IMR-90 (cell line): ENCODE data around the gene RUNX2. TPM values are rescaled to one million over a fixed set of nuclear protein-coding genes. Genes with fewer than 3 reads are reported as not detected.

ENCODE experiments used
- ATAC-seq: fragments of 200-7000 bp; cut with Tn5 transposase; 2 replicates; pipeline ENCODE4 v1.9.1; 2020; ENCODE audit warnings: low read depth, mild to moderate bottlenecking, moderate library complexity
- BruUV-seq: library from RNA; stranded (reverse); fragments of 400-500 nt; replicated peaks from 2 replicates; lab custom pipeline; 2021; lab: Mats Ljungman, UMichigan
- CTCF ChIA-PET: fragments of 300-600 bp; formaldehyde crosslinking; extraction: SDS; loops from one replicate; lab custom pipeline; 2021; ENCODE audit warnings: antibody characterized with exemption; lab: Yijun Ruan, JAX
- POLR2A ChIA-PET: fragments of 300-600 bp; sonication (Branson Sonifier 250); formaldehyde crosslinking; loops from one replicate; lab custom pipeline; 2022; ENCODE audit warnings: antibody characterized with exemption; ENCODE audit not compliant: unreplicated experiment; lab: Charles Lee
- DNase-seq: peaks from one replicate; pipeline ENCODE4 v3.0.0; 2013
- H2AFZ ChIP-seq: replicated peaks from 2 replicates; pipeline ENCODE3; 2013; ENCODE audit warnings: low read length, mild to moderate bottlenecking; ENCODE audit not compliant: poor library complexity
- H2AK5ac ChIP-seq: 2 replicates; pipeline ENCODE4 v1.6.1; 2013; ENCODE audit warnings: low read depth, low read length, inconsistent platforms
- H2AK9ac ChIP-seq: replicated peaks from 2 replicates; pipeline ENCODE3; 2013; ENCODE audit warnings: mild to moderate bottlenecking, low read depth, low read length, moderate library complexity; ENCODE audit not compliant: poor library complexity
- H2BK120ac ChIP-seq: 2 replicates; pipeline ENCODE4 v1.6.1; 2013; ENCODE audit warnings: low read depth, low read length, inconsistent platforms
- H2BK15ac ChIP-seq: 3 replicates; pipeline ENCODE4 v1.6.1; 2013; ENCODE audit warnings: low read depth, low read length, inconsistent platforms
- H2BK20ac ChIP-seq: 2 replicates; pipeline ENCODE4 v1.6.1; 2013; ENCODE audit warnings: low read depth, mild to moderate bottlenecking, inconsistent platforms, low read length, moderate library complexity
- H2BK5ac ChIP-seq: 2 replicates; pipeline ENCODE4 v1.6.1; 2013; ENCODE audit warnings: mild to moderate bottlenecking, low read depth, low read length, inconsistent platforms; ENCODE audit not compliant: poor library complexity, severe bottlenecking
- H3K14ac ChIP-seq: replicated peaks from 2 replicates; pipeline ENCODE4 v1.6.1; 2013; ENCODE audit warnings: low read depth, low read length, inconsistent platforms
- H3K18ac ChIP-seq: 2 replicates; pipeline ENCODE4 v1.6.1; 2013; ENCODE audit warnings: low read depth, low read length, control low read depth
- H3K23ac ChIP-seq: 2 replicates; pipeline ENCODE4 v1.6.1; 2013; ENCODE audit warnings: low read depth, low read length, inconsistent platforms
- H3K27ac ChIP-seq: 2 replicates; pipeline ENCODE4 v1.5.1; 2013; ENCODE audit warnings: mild to moderate bottlenecking, control low read depth, low read length; ENCODE audit not compliant: insufficient read depth
- H3K27me3 ChIP-seq: 2 replicates; pipeline ENCODE4 v1.6.1; 2013; ENCODE audit warnings: low read length; ENCODE audit not compliant: control insufficient read depth, insufficient read depth
- H3K36me3 ChIP-seq: 2 replicates; pipeline ENCODE4 v1.6.1; 2013; ENCODE audit warnings: low read length, mixed read lengths; ENCODE audit not compliant: control insufficient read depth, insufficient read depth
- H3K4ac ChIP-seq: 2 replicates; pipeline ENCODE4 v1.6.1; 2013; ENCODE audit warnings: low read depth, low read length, inconsistent platforms
- H3K4me1 ChIP-seq: 2 replicates; pipeline ENCODE4 v1.6.1; 2013; ENCODE audit warnings: low read length, mixed read lengths; ENCODE audit not compliant: control insufficient read depth, insufficient read depth
- H3K4me2 ChIP-seq: 2 replicates; pipeline ENCODE4 v1.6.1; 2013; ENCODE audit warnings: low read depth, mild to moderate bottlenecking, control low read depth, low read length, moderate library complexity
- H3K4me3 ChIP-seq: 2 replicates; pipeline ENCODE4 v1.5.1; 2013; ENCODE audit warnings: low read depth, mild to moderate bottlenecking, control low read depth, low read length, moderate library complexity; ENCODE audit not compliant: insufficient read depth
- H3K56ac ChIP-seq: 2 replicates; pipeline ENCODE4 v1.6.1; 2013; ENCODE audit warnings: low read length, inconsistent platforms; ENCODE audit not compliant: insufficient read depth; ENCODE audit errors: extremely low read depth
- H3K79me1 ChIP-seq, 2 experiments: 2 replicates each; pipeline ENCODE4 v1.6.1; 2013; ENCODE audit warnings: low read length in 2 of 2, inconsistent platforms in 1 of 2, low read depth in 1 of 2
- H3K9ac ChIP-seq: 2 replicates; pipeline ENCODE4 v1.6.1; 2013; ENCODE audit warnings: low read depth, low read length, control low read depth
- H3K9me1 ChIP-seq: 2 replicates; pipeline ENCODE4 v1.6.1; 2013; ENCODE audit warnings: low read length, inconsistent platforms; ENCODE audit not compliant: insufficient read depth
- H3K9me3 ChIP-seq: 2 replicates; pipeline ENCODE4 v1.6.1; 2013; ENCODE audit warnings: low read length; ENCODE audit not compliant: control insufficient read depth, insufficient read depth
- H4K20me1 ChIP-seq: 2 replicates; pipeline ENCODE4 v1.6.1; 2013; ENCODE audit warnings: low read length, inconsistent platforms; ENCODE audit not compliant: insufficient read depth
- H4K5ac ChIP-seq: 2 replicates; pipeline ENCODE4 v1.6.1; 2013; ENCODE audit warnings: mild to moderate bottlenecking, low read depth, low read length, control low read depth
- H4K8ac ChIP-seq, 2 experiments: 2 replicates each; pipeline ENCODE4 v1.6.1; 2013; ENCODE audit warnings: low read depth in 2 of 2, low read length in 2 of 2, control low read depth in 1 of 2, inconsistent platforms in 1 of 2
- H4K91ac ChIP-seq: 2 replicates; pipeline ENCODE4 v1.6.1; 2013; ENCODE audit warnings: low read depth, low read length, inconsistent platforms; ENCODE audit not compliant: insufficient read depth
- MAFK ChIP-seq: IDR thresholded peaks from 2 replicates; pipeline ENCODE4 v1.6.1; 2012; ENCODE audit warnings: low read depth, low read length, improper control_type of control experiment
- NFE2L2 ChIP-seq: fragments of 150-350 bp; IDR thresholded peaks from 2 replicates; pipeline ENCODE4 v1.6.1; 2016; ENCODE audit warnings: low read depth, mild to moderate bottlenecking, low read length
- RCOR1 ChIP-seq: IDR thresholded peaks from 2 replicates; pipeline ENCODE4 v1.6.1; 2012; ENCODE audit warnings: mild to moderate bottlenecking, low read length, improper control_type of control experiment; ENCODE audit not compliant: insufficient replicate concordance
- RFX5 ChIP-seq: IDR thresholded peaks from 2 replicates; pipeline ENCODE4 v1.8.0; 2012; ENCODE audit warnings: low read depth, mild to moderate bottlenecking, low read length, moderate library complexity
- WGBS, 2 experiments: methylation state at CpG; one replicate each; pipeline versions ENCODE4 v1.1.5 to v1.1.7; 2013; ENCODE audit warnings: missing lambda C conversion rate in 2 of 2; ENCODE audit not compliant: insufficient read length in 1 of 2; ENCODE audit errors: extremely low coverage in 2 of 2; 5-methylcytosine and 5-hydroxymethylcytosine counted together
- dilution Hi-C: fragments of 300-500 bp; cut with HindIII; formaldehyde crosslinking; loops from one replicate; pipeline ENCODE4 v1.14.3; 2018; ENCODE audit warnings: low sequenced_read_pairs; ENCODE audit not compliant: unreplicated experiment
- in situ Hi-C: fragments of 300-500 bp; cut with MboI; formaldehyde crosslinking; loops from 3 replicates; pipeline ENCODE4 v1.14.3; 2019; ENCODE audit warnings: low sequenced_read_pairs, inconsistent platforms, mixed read lengths
- intact Hi-C: fragments of 100-400 bp; cut with micrococcal nuclease; formaldehyde crosslinking; loops from 2 replicates; pipeline ENCODE4 v1.10.0; 2022
- polyA plus RNA-seq, 3 experiments: library from polyadenylated mRNA; depleted of rRNA; stranded (reverse); fragments of >200 nt; gene quantifications; 2 replicates each; pipeline ENCODE4 v1.2.3, GENCODE V29; 2012; ENCODE audit warnings: low replicate concordance in 1 of 3
- total RNA-seq: library from RNA; depleted of rRNA; stranded (reverse); fragments of >200 nt; gene quantifications from 2 replicates; pipeline ENCODE4 v1.2.3, GENCODE V29; 2012

Gene RUNX2
- total and polyA plus RNA-seq, 2 of the 4 experiments (the other 2 are of a cell fraction): 2.3 to 4.7 TPM

DNA sequence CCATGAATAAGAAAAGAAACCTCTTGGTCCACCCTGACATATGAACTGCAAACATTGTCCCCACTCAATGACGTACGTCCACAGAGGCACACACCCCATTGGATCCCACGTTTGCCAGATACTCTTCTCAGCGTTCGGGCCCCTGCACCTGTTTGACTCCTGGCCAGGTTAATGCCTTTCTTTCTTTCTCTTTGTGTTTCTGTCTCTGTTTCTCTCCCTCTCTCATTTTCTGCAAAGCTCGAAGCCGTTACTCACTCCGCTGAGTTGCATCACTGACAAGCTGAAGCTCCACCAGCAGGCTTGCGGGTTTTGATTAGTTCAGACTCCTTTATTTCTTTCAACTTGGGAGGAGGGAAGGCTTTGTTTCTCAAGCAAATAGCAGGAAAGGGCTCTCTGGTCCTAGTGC is 185.1 kb downstream of the RUNX2 start:
- no peaks in the 10 kb centered on the region for H4K20me1 ChIP-seq
- in situ Hi-C loops (no loop called here), dilution Hi-C loops (no loop called here), intact Hi-C loops (no loop called here)
- no peak overlapping the region for H3K56ac ChIP-seq
- no peak overlapping the region for H3K4me3 ChIP-seq
- H3K18ac ChIP-seq: no peak overlapping the region
- H2BK5ac ChIP-seq: no peak overlapping the region
- CTCF ChIA-PET: interaction anchor here (0.6 kb wide), 1 partner anchor 1077 kb away, joined by 3 read pairs; no protein-coding TSS in a partner anchor
- no peak overlapping the region for H2BK15ac ChIP-seq
- no peak overlapping the region for H2AFZ ChIP-seq
- no peaks in the 10 kb centered on the region for H3K9me3 ChIP-seq
- peaks cover 3% of the 10 kb centered on the region; the same call in 1 of the 2 replicates for H3K9me1 ChIP-seq
- H3K36me3 ChIP-seq: 0 out of 2 replicates have a peak, but pooled peaks cover 2% of the 10 kb centered on the region
- no peak overlapping the region for H4K91ac ChIP-seq
- 89% methylated on average over 3 of the region's 9 CpGs; no CpG with 5 or more reads in 1 of the 2 experiments for WGBS, 2 experiments
- no peak overlapping the region for H3K4me2 ChIP-seq
- TF ChIP-seq MAFK (no peak), RFX5 (no peak), NFE2L2 (no peak), RCOR1 (no peak)
- H2BK120ac ChIP-seq: no peak overlapping the region
- H3K4ac ChIP-seq: no peak overlapping the region
- DNase-seq (no peak), ATAC-seq (no peak)
- no peak overlapping the region for H3K9ac ChIP-seq
- H4K5ac ChIP-seq: no peak overlapping the region
- H2BK20ac ChIP-seq: no peak overlapping the region; the same call in 1 of the 2 replicates
- H3K4me1 ChIP-seq: peaks cover 2% of the 10 kb centered on the region; the same call in 1 of the 2 replicates
- H3K79me1 ChIP-seq: peaks cover 0 to 26% of the 10 kb centered on the region in 2 experiments; a peak in 2 of 4 replicates
- H2AK9ac ChIP-seq: no peak overlapping the region
- H3K27me3 ChIP-seq: no peaks in the 10 kb centered on the region
- POLR2A ChIA-PET: no interaction called here
- H3K14ac ChIP-seq: no peak overlapping the region
- no TSS peak for BruUV-seq
- H3K27ac ChIP-seq: no peak overlapping the region
- H4K8ac ChIP-seq: no peak overlapping the region
- H3K23ac ChIP-seq: no peak overlapping the region
- no peak overlapping the region for H2AK5ac ChIP-seq
